Measurements from ENCODE around the gene SETBP1. TPM values are rescaled to one million over a fixed set of nuclear protein-coding genes. Genes with fewer than 3 reads are reported as not detected.

Gene SETBP1
- total and polyA plus RNA-seq, 9 of the 15 experiments (the other 6 are each of a cell fraction or from before 2014, with no cell fraction given) = under 0.01 to 0.13 (median 0.04) TPM

DNA sequence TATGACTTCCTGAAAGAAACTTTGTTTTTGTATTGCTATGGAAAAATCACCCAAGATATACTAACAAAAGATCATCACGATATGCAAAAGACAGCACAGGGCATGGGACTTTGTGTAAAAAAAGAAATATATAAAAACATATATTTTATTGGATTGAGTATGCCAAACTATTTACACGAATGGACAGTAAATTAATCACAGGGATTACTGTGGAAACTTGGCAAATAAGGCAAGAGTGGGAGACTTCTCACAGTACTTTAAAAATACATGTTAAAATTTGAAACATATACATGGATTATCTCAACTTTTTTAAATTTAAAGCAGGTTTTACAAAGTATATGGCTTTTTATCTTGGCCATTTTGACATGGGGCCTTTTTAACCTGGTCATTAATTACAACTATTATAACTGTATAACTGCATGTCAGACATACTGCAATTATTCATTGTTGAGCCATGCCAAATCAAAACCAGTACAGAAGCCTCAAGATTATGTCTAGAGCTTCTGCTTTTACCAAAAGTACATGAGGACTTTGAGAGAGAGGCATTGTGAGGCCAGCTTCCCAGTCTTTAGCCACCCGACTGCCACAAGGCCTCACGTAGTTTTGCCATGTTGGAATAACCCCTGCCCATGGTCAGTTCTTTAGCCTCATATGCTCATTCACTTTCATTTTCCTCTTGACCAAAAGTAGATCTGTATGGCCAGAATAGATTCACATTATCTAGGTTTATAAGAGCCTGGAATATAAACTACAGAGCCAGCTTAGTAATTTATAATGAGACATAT is 419.8 kb downstream of the SETBP1 start:
- in situ Hi-C loops (cut with MboI) (no loop called here), intact Hi-C loops (cut with micrococcal nuclease) (no loop called here)
- Histone ChIP-seq H3K4me3 (no peak overlapping the region), H2AFZ (ENCODE audit: low read depth, low read length) (no peak overlapping the region), H3K9ac (ENCODE audit: insufficient read depth in 1 of 2, low read depth in 2 of 2, low read length in 2 of 2) (no peak overlapping the region), H3K79me2 (ENCODE audit: control insufficient read depth, insufficient read depth, low read length) (no peaks in the 10 kb centered on the region), H3K4me2 (ENCODE audit: insufficient read depth, low read length) (no peak overlapping the region), H4K20me1 (replicated peaks; ENCODE audit: control insufficient read depth, insufficient read depth, low read length) (no peaks in the 10 kb centered on the region), H3K9me3 (replicated peaks; ENCODE audit: control insufficient read depth, insufficient read depth, low read depth, low read length) (no peaks in the 10 kb centered on the region), H3K27ac (ENCODE audit: extremely low read depth, low read depth, low read length) (no peak overlapping the region), H3K4me1 (replicated peaks in 1 of 2; ENCODE audit: control insufficient read depth in 2 of 2, insufficient read depth in 2 of 2, low read length in 2 of 2) (no peaks in the 10 kb centered on the region), H3K36me3 (ENCODE audit: control insufficient read depth, insufficient read depth, low read length) (no peaks in the 10 kb centered on the region), H3K9me1 (ENCODE audit: control insufficient read depth, insufficient read depth, low read length) (no peaks in the 10 kb centered on the region), H3K27me3 (ENCODE audit: control insufficient read depth in 2 of 2, insufficient read depth in 2 of 2, low read length in 2 of 2) (no peaks in the 10 kb centered on the region)
- 9% methylated on average over 4 of the region's 4 CpGs for WGBS (ENCODE audit: insufficient coverage, low coverage, missing lambda C conversion rate)
- no peak for ATAC-seq
- TF ChIP-seq TSC22D4 (tag; IDR thresholded peaks at IDR 0.05) = no peak
- TF ChIP-seq, protein P1, sequence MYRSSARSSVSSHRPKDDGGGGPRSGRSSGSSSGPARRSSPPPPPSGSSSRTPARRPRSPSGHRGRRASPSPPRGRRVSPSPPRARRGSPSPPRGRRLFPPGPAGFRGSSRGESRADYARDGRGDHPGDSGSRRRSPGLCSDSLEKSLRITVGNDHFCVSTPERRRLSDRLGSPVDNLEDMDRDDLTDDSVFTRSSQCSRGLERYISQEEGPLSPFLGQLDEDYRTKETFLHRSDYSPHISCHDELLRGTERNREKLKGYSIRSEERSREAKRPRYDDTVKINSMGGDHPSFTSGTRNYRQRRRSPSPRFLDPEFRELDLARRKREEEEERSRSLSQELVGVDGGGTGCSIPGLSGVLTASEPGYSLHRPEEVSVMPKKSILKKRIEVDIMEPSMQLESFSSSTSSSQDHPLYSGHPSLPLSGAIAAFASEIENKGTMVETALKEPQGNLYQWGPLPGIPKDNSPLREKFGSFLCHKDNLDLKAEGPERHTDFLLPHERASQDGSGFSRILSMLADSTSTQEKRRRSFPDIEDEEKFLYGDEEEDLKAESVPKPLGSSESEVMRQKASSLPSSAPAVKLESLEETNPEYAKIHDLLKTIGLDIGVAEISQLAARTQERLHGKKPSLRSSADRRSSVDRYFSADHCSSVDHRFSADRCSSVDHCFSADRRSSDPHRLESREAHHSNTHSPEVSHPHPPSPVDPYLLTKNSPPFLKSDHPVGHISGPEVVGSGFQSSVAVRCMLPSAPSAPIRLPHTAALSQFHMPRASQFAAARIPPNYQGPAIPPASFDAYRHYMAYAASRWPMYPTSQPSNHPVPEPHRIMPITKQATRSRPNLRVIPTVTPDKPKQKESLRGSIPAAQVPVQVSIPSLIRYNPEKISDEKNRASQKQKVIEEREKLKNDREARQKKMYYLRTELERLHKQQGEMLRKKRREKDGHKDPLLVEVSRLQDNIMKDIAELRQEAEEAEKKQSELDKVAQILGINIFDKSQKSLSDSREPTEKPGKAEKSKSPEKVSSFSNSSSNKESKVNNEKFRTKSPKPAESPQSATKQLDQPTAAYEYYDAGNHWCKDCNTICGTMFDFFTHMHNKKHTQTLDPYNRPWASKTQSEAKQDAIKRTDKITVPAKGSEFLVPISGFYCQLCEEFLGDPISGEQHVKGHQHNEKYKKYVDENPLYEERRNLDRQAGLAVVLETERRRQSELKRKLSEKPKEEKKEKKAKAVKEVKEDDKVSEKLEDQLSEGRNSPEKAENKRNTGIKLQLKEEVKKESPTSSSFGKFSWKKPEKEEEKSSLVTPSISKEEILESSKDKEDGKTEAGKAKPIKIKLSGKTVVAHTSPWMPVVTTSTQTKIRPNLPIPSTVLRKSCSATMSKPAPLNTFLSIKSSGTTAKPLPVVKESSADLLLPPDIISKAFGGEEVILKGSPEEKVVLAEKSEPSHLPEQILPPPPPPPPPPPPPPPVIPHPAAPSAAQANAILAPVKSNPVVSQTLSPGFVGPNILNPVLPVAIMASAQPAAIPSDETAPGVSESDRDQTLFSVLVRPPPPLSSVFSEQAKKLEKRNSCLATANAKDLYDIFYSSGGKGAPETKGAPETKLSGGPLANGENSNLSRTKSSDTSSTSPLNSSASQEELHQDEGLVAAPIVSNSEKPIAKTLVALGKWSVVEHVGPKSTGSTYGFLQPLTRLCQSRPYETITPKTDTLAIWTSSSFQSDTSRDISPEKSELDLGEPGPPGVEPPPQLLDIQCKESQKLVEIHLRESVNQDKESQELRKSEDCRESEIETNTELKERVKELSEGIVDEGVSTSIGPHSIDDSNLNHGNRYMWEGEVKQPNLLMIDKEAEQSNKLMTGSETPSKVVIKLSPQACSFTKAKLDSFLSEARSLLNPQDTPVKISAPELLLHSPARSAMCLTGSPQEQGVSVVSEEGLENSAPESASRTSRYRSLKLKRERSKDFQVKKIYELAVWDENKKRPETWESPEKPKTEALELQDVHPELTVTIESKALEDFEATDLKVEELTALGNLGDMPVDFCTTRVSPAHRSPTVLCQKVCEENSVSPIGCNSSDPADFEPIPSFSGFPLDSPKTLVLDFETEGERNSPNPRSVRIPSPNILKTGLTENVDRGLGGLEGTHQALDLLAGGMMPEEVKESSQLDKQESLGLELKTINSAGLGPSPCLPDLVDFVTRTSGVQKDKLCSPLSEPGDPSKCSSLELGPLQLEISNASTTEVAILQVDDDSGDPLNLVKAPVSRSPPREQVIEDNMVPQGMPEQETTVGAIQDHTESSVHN (IDR thresholded peaks at IDR 0.05; ENCODE audit: borderline replicate concordance in 1 of 2, low read depth in 1 of 2) = no peak
- TF ChIP-seq, protein P2, sequence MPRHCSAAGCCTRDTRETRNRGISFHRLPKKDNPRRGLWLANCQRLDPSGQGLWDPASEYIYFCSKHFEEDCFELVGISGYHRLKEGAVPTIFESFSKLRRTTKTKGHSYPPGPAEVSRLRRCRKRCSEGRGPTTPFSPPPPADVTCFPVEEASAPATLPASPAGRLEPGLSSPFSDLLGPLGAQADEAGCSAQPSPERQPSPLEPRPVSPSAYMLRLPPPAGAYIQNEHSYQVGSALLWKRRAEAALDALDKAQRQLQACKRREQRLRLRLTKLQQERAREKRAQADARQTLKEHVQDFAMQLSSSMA (CRISPR knock-in tag; IDR thresholded peaks at IDR 0.05) = no peak
- no peak for TF ChIP-seq JUNB (CRISPR knock-in tag; conservative IDR thresholded peaks at IDR 0.05)
- TF ChIP-seq NR3C1 (CRISPR knock-in tag; IDR thresholded peaks at IDR 0.05) = no peak
- TF ChIP-seq PRMT5 (CRISPR knock-in tag; IDR thresholded peaks at IDR 0.05) = no peak
- no peak for TF ChIP-seq GABPA (tag; conservative IDR thresholded peaks at IDR 0.05; ENCODE audit: low read depth)
- no peak for TF ChIP-seq FOXJ3 (CRISPR knock-in tag; IDR thresholded peaks at IDR 0.05)
- no peak for TF ChIP-seq ZNF253 (CRISPR knock-in tag; conservative IDR thresholded peaks at IDR 0.05)
- TF ChIP-seq, protein P3, sequence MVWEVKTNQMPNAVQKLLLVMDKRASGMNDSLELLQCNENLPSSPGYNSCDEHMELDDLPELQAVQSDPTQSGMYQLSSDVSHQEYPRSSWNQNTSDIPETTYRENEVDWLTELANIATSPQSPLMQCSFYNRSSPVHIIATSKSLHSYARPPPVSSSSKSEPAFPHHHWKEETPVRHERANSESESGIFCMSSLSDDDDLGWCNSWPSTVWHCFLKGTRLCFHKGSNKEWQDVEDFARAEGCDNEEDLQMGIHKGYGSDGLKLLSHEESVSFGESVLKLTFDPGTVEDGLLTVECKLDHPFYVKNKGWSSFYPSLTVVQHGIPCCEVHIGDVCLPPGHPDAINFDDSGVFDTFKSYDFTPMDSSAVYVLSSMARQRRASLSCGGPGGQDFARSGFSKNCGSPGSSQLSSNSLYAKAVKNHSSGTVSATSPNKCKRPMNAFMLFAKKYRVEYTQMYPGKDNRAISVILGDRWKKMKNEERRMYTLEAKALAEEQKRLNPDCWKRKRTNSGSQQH (CRISPR knock-in tag; IDR thresholded peaks at IDR 0.05) = no peak
- TF ChIP-seq NFIC (IDR thresholded peaks at IDR 0.05) = no peak
- no peak for TF ChIP-seq ARID2 (IDR thresholded peaks at IDR 0.05)
- BruUV-seq (replicated peaks) = no TSS peak
- ChIA-PET POLR2A (no interaction called here), CTCF (ENCODE audit: low intra/inter-chr PET ratio) (no interaction called here)
- no peak for FAIRE-seq
- DNase-seq (ENCODE audit: extremely low read depth in 1 of 4, low spot score in 3 of 4) = no peak
